Endothelial cell of umbilical vein (primary cell): Measurements from ENCODE around the gene SESN1. TPM values are rescaled to one million over a fixed set of nuclear protein-coding genes. Genes with fewer than 3 reads are reported as not detected.

Source experiments
- BruUV-seq: library from RNA; stranded (reverse); fragments of 400-500 nt; replicated peaks from 2 replicates; lab custom pipeline; 2021; lab: Mats Ljungman, UMichigan
- CTCF ChIA-PET: fragments of 300-600, 350-600 bp; sonication (Branson Sonifier 250); formaldehyde crosslinking; loops from one replicate; lab custom pipeline; 2021; ENCODE audit warnings: antibody characterized with exemption, inconsistent platforms; lab: Charles Lee
- POLR2A ChIA-PET: fragments of 300-600, 350-600 bp; sonication (Branson Sonifier 250); formaldehyde crosslinking; loops from one replicate; lab custom pipeline; 2021; ENCODE audit warnings: antibody characterized with exemption, inconsistent platforms; lab: Charles Lee
- DNase-seq: peaks from one replicate; pipeline ENCODE4 v3.0.0-alpha.2; 2011; ENCODE audit warnings: low read depth, low spot score
- FAIRE-seq: peaks from 2 replicates; lab custom pipeline; 2011; peaks lifted over from hg19 to GRCh38; lab: Jason Lieb, UNC
- H2AFZ ChIP-seq: 2 replicates; pipeline ENCODE4 v1.6.0; 2012; ENCODE audit warnings: low read depth, low read length, control low read depth, inconsistent platforms
- H3K27ac ChIP-seq: 2 replicates; pipeline ENCODE4 v1.5.1; 2011; ENCODE audit warnings: low read depth, mild to moderate bottlenecking, control low read depth, low read length, moderate library complexity; ENCODE audit not compliant: insufficient read depth
- H3K27me3 ChIP-seq, 2 experiments: 2 replicates each; pipeline versions ENCODE4 v1.6.0 to v1.6.1; 2011; ENCODE audit warnings: low read length in 2 of 2, mixed read lengths in 1 of 2; ENCODE audit not compliant: control insufficient read depth in 2 of 2, insufficient read depth in 2 of 2
- H3K36me3 ChIP-seq, 2 experiments: 2 replicates in 1 of 2; 3 replicates in 1 of 2; pipeline ENCODE4 v1.5.1; 2011; ENCODE audit warnings: low read length in 2 of 2, mild to moderate bottlenecking in 1 of 2, moderate library complexity in 1 of 2; ENCODE audit not compliant: control insufficient read depth in 2 of 2, insufficient read depth in 2 of 2; ENCODE audit errors: extremely low read depth in 1 of 2
- H3K4me1 ChIP-seq: 3 replicates; pipeline ENCODE4 v1.5.1; 2011; ENCODE audit warnings: mild to moderate bottlenecking, low read length; ENCODE audit not compliant: control insufficient read depth, insufficient read depth; ENCODE audit errors: extremely low read depth
- H3K4me2 ChIP-seq: 2 replicates; pipeline ENCODE4 v1.6.1; 2011; ENCODE audit warnings: low read length, control low read depth, mixed read lengths; ENCODE audit not compliant: insufficient read depth
- H3K4me3 ChIP-seq, 3 experiments: fragments of 200-600 bp in 1 of 3; sonication (generic), shearing (Covaris generic) in 1 of 3; replicated peaks in 1 of 3; 2 replicates each; pipeline ENCODE4 v1.5.1; 2011 to 2016; ENCODE audit warnings: control low read depth in 3 of 3, low read length in 3 of 3, mild to moderate bottlenecking in 2 of 3, inconsistent platforms in 1 of 3, low read depth in 1 of 3, moderate library complexity in 1 of 3; ENCODE audit not compliant: insufficient read depth in 1 of 3
- H3K79me2 ChIP-seq: 2 replicates; pipeline ENCODE4 v1.6.0; 2012; ENCODE audit warnings: low read length, inconsistent platforms; ENCODE audit not compliant: control insufficient read depth, insufficient read depth
- H3K9ac ChIP-seq: replicated peaks from 2 replicates; pipeline ENCODE3; 2011; ENCODE audit warnings: low read length, control low read depth; ENCODE audit not compliant: insufficient read depth; ENCODE audit errors: extremely low read depth
- H3K9me1 ChIP-seq: replicated peaks from 3 replicates; pipeline ENCODE4 v1.6.0; 2011; ENCODE audit warnings: mild to moderate bottlenecking, low read length; ENCODE audit not compliant: control insufficient read depth, insufficient read depth; ENCODE audit errors: extremely low read depth
- H3K9me3 ChIP-seq: replicated peaks from 2 replicates; pipeline ENCODE4 v1.5.1; 2012; ENCODE audit warnings: low read length, inconsistent platforms; ENCODE audit not compliant: control insufficient read depth, insufficient read depth
- H4K20me1 ChIP-seq: replicated peaks from 2 replicates; pipeline ENCODE3; 2011; ENCODE audit warnings: mild to moderate bottlenecking, low read length; ENCODE audit not compliant: control insufficient read depth, insufficient read depth; ENCODE audit errors: extremely low read depth
- EZH2 ChIP-seq: IDR thresholded peaks from 2 replicates; pipeline ENCODE4 v1.6.1; 2012; ENCODE audit warnings: borderline replicate concordance, low read depth, mild to moderate bottlenecking, moderate library complexity, low read length, inconsistent platforms; ENCODE audit not compliant: severe bottlenecking
- FOS ChIP-seq: IDR thresholded peaks from 2 replicates; pipeline ENCODE4 v1.6.1; 2011; ENCODE audit warnings: mild to moderate bottlenecking, low read length, moderate library complexity, borderline replicate concordance; ENCODE audit not compliant: insufficient read depth
- GATA2 ChIP-seq: IDR thresholded peaks from 2 replicates; pipeline ENCODE4 v1.7.0; 2011; ENCODE audit warnings: low read depth, mild to moderate bottlenecking, moderate library complexity, mixed read lengths, low read length; ENCODE audit not compliant: insufficient read length, insufficient read depth
- JUN ChIP-seq: IDR thresholded peaks from 2 replicates; pipeline ENCODE4 v1.6.1; 2011; ENCODE audit warnings: borderline replicate concordance, low read depth; ENCODE audit not compliant: insufficient read length, insufficient read depth
- MAX ChIP-seq: IDR thresholded peaks from 2 replicates; pipeline ENCODE4 v1.6.1; 2011; ENCODE audit not compliant: insufficient read depth, insufficient read length
- MYC ChIP-seq: IDR thresholded peaks from one replicate; pipeline ENCODE4 v1.6.1; 2011; ENCODE audit warnings: mild to moderate bottlenecking, low read depth, low read length
- POLR2A ChIP-seq: IDR thresholded peaks from 2 replicates; pipeline ENCODE4 v1.6.1; 2012; ENCODE audit warnings: low read depth, mild to moderate bottlenecking, control low read depth, low read length
- POLR2AphosphoS5 ChIP-seq: IDR thresholded peaks from 2 replicates; pipeline ENCODE4 v1.6.1; 2012; ENCODE audit warnings: low read depth, mild to moderate bottlenecking, control low read depth, low read length, moderate library complexity; ENCODE audit not compliant: insufficient read depth
- dilution Hi-C: fragments of 300-500 bp; cut with MboI; formaldehyde crosslinking; loops from one replicate; pipeline ENCODE4 v1.15.0; 2019; ENCODE audit warnings: low sequenced_read_pairs; ENCODE audit not compliant: extremely low pct_ligation_motif_present
- intact Hi-C: fragments of 100-400 bp; cut with micrococcal nuclease; formaldehyde crosslinking; loops from one replicate; pipeline ENCODE4 v1.10.0; 2022
- polyA plus RNA-seq, 4 experiments: library from polyadenylated mRNA; depleted of rRNA in 3 of 4; stranded (reverse) in 3 of 4; unstranded in 1 of 4; fragments of >200 nt; gene quantifications; 2 replicates each; pipeline versions ENCODE4 v1.2.1 to v1.2.3, GENCODE V29; 2011 to 2012; ENCODE audit warnings: missing spikeins in 1 of 4
- total RNA-seq: library from RNA; stranded (reverse); gene quantifications from 2 replicates; pipeline ENCODE4 v1.2.3, GENCODE V29; 2021
- TF ChIP-seq, protein P1 (sequence below), 2 donors: IDR thresholded peaks; 1 replicate in 1 of 2; 2 replicates in 1 of 2; pipeline ENCODE4 v1.5.1; 2011; ENCODE audit warnings: low read length in 2 of 2, mild to moderate bottlenecking in 2 of 2, moderate library complexity in 2 of 2, control low read depth in 1 of 2, inconsistent platforms in 1 of 2, low read depth in 1 of 2; ENCODE audit not compliant: insufficient read depth in 1 of 2; ENCODE audit errors: extremely low read depth in 1 of 2

The SESN1 gene
- total and polyA plus RNA-seq, 2 donors (not counting 3 experiments of a cell fraction or from before 2014, with no cell fraction given): 7.1 to 15.6 TPM

- Histone ChIP-seq H3K9ac (no peak overlapping the region), H3K9me3 (no peaks in the 10 kb centered on the region), H3K4me3 (no peak overlapping the region), H3K27ac (no peak overlapping the region), H3K79me2 (no peaks in the 10 kb centered on the region), H2AFZ (no peak overlapping the region), H4K20me1 (no peaks in the 10 kb centered on the region), H3K4me1 (no peaks in the 10 kb centered on the region), H3K27me3 (no peaks in the 10 kb centered on the region), H3K36me3 (peaks cover 0 to 5% of the 10 kb centered on the region in 2 experiments), H3K9me1 (no peaks in the 10 kb centered on the region), H3K4me2 (no peak overlapping the region)
- dilution Hi-C loops (no loop called here), intact Hi-C loops (loop anchor here (5.0 kb wide), 1 partner anchor 151 kb away; no protein-coding TSS in a partner anchor)
- TF ChIP-seq EZH2 (no peak), POLR2AphosphoS5 (no peak)
- DNase-seq (no peak), FAIRE-seq (no peak)
- CTCF ChIA-PET: no interaction called here
- no TSS peak for BruUV-seq
- POLR2A ChIA-PET: no interaction called here
Observed at GRCh38 chr6:108988765-108989164, 105.9 kb downstream of the SESN1 start.

- CTCF ChIA-PET: interaction anchor here (0.9 kb wide), 1 partner anchor 85 kb away, joined by 3 read pairs; no protein-coding TSS in a partner anchor
- Histone ChIP-seq H3K4me2 (no peak overlapping the region), H3K4me3 (no peak overlapping the region), H3K27me3 (no peaks in the 10 kb centered on the region), H3K9ac (no peak overlapping the region), H3K9me1 (no peaks in the 10 kb centered on the region), H4K20me1 (no peaks in the 10 kb centered on the region), H3K27ac (no peak overlapping the region), H2AFZ (no peak overlapping the region), H3K36me3 (peaks cover 0 to 5% of the 10 kb centered on the region in 2 experiments), H3K4me1 (no peaks in the 10 kb centered on the region), H3K9me3 (no peaks in the 10 kb centered on the region), H3K79me2 (no peaks in the 10 kb centered on the region)
- FAIRE-seq (no peak), DNase-seq (no peak)
- intact Hi-C loops: loop anchor here (5.0 kb wide), 1 partner anchor 151 kb away; no protein-coding TSS in a partner anchor
- dilution Hi-C loops: no loop called here
- BruUV-seq: no TSS peak
- POLR2A ChIA-PET: interaction anchor here (0.6 kb wide), 1 partner anchor 13 kb away, joined by 8 read pairs; no protein-coding TSS in a partner anchor
- TF ChIP-seq FOS: no peak
- no peak for TF ChIP-seq JUN
- TF ChIP-seq MAX: no peak
- no peak for TF ChIP-seq MYC
- no peak for TF ChIP-seq EZH2
- no peak for TF ChIP-seq POLR2AphosphoS5
- no peak for TF ChIP-seq POLR2A
- TF ChIP-seq, protein P1, sequence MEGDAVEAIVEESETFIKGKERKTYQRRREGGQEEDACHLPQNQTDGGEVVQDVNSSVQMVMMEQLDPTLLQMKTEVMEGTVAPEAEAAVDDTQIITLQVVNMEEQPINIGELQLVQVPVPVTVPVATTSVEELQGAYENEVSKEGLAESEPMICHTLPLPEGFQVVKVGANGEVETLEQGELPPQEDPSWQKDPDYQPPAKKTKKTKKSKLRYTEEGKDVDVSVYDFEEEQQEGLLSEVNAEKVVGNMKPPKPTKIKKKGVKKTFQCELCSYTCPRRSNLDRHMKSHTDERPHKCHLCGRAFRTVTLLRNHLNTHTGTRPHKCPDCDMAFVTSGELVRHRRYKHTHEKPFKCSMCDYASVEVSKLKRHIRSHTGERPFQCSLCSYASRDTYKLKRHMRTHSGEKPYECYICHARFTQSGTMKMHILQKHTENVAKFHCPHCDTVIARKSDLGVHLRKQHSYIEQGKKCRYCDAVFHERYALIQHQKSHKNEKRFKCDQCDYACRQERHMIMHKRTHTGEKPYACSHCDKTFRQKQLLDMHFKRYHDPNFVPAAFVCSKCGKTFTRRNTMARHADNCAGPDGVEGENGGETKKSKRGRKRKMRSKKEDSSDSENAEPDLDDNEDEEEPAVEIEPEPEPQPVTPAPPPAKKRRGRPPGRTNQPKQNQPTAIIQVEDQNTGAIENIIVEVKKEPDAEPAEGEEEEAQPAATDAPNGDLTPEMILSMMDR (IDR thresholded peaks at IDR 0.05; ENCODE audit: extremely low read depth in 1 of 2, insufficient read depth in 1 of 2, low read depth in 1 of 2, low read length in 2 of 2): no peak
- no peak for TF ChIP-seq GATA2
Observed at GRCh38 chr6:108988296-108988695, 106.3 kb downstream of the SESN1 start.
